GM18498 (cell line): ENCODE results near the gene TBC1D14.

ENCODE experiments used
- ATAC-seq: cut with Tn5 transposase; IDR thresholded peaks from one replicate; pipeline ENCODE4 v1.9.1; 2021; ENCODE audit warnings: mild to moderate bottlenecking, moderate library complexity; ENCODE audit not compliant: unreplicated experiment

TBC1D14 gene

GRCh38 chr4:6991771-6992557 is 82.3 kb downstream of the TBC1D14 start:
- ATAC-seq, result no peak

GRCh38 chr4:6992728-6993677 is 83.4 kb downstream of the TBC1D14 start:
- no peak for ATAC-seq

- no peak for ATAC-seq
Observed at GRCh38 chr4:6996481-6996880, 86.9 kb downstream of the TBC1D14 start.

- no peak for ATAC-seq
Observed at GRCh38 chr4:6999172-7000086, 89.8 kb downstream of the TBC1D14 start.

- no peak for ATAC-seq
Observed at GRCh38 chr4:7000421-7001176, 91.0 kb downstream of the TBC1D14 start.

GRCh38 chr4:7001271-7001670 is 91.6 kb downstream of the TBC1D14 start:
- ATAC-seq, result no peak

- no peak for ATAC-seq
Observed at GRCh38 chr4:7002336-7002735, 92.7 kb downstream of the TBC1D14 start.

GRCh38 chr4:7003176-7003878 is 93.7 kb downstream of the TBC1D14 start:
- ATAC-seq, result no peak

- no peak for ATAC-seq
Observed at GRCh38 chr4:7003879-7004240, 94.2 kb downstream of the TBC1D14 start.

GRCh38 chr4:7004331-7004730 is 94.7 kb downstream of the TBC1D14 start:
- no peak for ATAC-seq

GRCh38 chr4:7005571-7005970 is 95.9 kb downstream of the TBC1D14 start:
- no peak for ATAC-seq

GRCh38 chr4:7006411-7006810 is 96.8 kb downstream of the TBC1D14 start:
- no peak for ATAC-seq

GRCh38 chr4:7007142-7007907 is 97.7 kb downstream of the TBC1D14 start:
- ATAC-seq, result no peak

GRCh38 chr4:7007944-7008343 is 98.3 kb downstream of the TBC1D14 start:
- ATAC-seq, result no peak

- no peak for ATAC-seq
Observed at GRCh38 chr4:7009564-7009963, 99.9 kb downstream of the TBC1D14 start.

- ATAC-seq, result no peak
Observed at GRCh38 chr4:7013175-7013574, 103.5 kb downstream of the TBC1D14 start.

GRCh38 chr4:7014815-7015214 is 105.2 kb downstream of the TBC1D14 start:
- no peak for ATAC-seq

- ATAC-seq, result no peak
Observed at GRCh38 chr4:7015383-7016035, 105.9 kb downstream of the TBC1D14 start.
